DMS53 (cell line): ENCODE measurements around the gene IKZF1.

Experiments
- DNase-seq: peaks from one replicate; lab custom pipeline; 2025; lab: John Stamatoyannopoulos, UW

The IKZF1 gene

DNA sequence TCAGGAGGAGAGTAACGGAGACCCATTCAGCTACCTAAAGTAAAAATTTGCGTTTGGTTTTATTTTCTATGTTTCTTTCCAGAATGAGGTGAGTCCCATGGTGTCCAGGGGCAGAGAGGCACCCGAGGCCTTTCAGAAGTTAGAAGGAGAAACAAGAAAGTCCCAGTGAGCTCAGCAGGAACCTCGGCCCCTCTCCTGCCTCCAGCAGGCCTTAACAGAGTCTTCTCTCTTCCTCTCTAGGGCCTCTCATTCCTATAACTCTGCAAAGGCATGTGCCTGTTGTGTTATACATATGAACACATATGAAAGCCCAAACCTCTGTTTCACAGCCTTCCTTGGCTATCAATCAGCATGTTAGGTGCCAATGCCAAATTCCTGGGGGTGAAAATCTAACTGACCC, 20.8 kb upstream of the IKZF1 start:
- DNase-seq, result no peak

DNA sequence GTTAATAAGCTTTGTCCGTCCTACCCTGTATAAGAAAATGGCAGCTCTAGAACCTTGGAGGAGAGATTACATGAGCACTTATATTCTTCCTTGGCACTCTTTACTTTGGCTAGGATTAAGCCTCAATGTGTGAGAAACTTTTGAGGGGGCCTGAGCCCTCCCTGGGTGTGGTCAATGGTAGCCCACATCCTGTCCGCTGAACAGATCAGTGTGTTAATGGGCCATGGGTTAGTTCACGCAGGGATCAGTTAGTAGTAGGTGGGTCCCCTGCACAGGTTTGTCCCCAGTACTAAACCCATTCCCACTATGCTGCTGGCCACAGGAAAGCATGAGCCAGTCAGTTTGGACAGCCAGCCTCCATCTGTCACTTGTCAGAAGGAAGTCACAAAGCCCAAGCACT, 20.2 kb upstream of the IKZF1 start:
- DNase-seq, result no peak

DNA sequence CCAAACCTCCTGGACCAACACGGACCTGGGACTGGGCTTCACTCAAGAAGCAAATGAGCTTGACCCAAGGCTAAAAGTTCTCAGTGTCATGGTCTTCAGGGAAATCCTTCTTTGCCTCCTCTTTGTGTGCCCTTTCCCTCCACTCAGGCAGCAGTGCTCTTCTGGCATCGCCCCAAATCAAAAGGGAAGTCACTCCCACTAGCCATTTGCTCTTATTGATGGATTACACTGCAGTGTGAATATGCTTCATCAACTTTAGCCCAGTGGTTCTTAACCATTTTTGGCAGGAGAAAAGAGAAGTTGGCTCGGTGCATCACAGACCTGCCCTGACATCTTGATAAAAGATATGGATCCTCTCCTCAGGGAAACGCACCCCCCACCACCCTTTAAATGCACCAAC, 19.2 kb upstream of the IKZF1 start:
- DNase-seq, result no peak

DNA sequence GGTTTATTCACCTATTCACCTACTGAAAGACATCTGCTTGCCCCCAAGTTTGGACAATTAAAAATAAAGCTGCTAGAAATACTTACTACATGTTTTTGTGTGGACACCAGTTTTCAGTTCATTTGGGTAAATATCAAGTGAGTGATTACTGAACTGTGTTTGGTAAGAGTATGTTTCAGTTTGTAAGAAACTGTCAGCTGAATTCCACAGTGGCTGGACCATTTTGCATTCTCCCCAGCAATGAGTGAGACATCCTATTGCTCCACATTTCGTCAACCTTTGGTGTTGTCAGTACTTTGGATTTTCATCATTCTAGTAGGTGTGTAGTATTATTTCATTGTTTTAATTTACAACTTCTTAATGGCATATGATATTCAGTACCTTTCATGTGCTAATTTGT, 17.4 kb upstream of the IKZF1 start:
- DNase-seq, result no peak

DNA sequence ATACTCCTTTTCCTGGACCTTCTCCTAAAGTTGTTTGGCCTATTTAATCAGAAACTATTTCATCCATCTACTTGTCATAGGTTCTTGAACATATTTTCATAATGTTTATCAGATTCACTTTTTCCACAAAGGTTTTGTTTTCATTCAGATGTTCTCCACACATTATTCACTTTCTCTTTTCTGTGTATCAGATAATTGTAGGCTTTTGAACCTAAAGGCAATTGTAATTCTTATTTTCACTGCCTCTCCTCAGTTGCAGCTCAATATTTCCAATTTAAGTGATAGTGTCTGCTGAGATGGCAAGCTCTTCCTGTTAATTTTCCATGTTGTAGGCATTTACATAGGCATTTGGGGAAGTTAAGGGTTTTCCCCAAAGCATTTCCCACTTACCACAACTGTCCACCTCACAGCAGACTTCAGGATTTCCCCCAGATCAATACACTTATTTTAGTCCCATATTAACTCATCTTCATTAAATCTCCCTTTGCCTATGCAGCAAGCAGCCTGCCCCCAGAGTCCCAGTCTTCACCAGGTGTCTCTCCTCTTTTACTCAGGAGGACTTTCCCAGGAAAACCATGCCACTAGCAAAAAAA, 12.3 kb upstream of the IKZF1 start:
- DNase-seq, result no peak

DNA sequence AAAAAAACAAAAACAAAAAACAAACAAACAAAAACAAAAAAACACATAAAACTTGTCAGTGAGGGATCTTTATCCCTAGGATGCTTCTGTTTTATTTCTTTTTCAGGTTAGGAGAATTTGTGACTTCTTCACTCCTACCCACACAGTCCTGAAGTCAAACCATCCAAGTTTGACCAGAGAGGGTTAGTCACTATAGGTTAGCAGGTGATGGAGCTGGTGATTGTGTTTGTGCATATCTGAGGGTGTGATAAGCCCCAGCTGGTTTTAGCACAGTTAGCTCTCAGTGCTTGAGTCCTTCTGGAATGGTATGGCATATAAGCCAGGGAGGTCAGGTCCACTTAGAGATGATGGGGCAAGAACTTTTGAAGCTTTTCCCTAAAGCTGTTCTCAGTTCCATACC, 11.8 kb upstream of the IKZF1 start:
- DNase-seq, result no peak

DNA sequence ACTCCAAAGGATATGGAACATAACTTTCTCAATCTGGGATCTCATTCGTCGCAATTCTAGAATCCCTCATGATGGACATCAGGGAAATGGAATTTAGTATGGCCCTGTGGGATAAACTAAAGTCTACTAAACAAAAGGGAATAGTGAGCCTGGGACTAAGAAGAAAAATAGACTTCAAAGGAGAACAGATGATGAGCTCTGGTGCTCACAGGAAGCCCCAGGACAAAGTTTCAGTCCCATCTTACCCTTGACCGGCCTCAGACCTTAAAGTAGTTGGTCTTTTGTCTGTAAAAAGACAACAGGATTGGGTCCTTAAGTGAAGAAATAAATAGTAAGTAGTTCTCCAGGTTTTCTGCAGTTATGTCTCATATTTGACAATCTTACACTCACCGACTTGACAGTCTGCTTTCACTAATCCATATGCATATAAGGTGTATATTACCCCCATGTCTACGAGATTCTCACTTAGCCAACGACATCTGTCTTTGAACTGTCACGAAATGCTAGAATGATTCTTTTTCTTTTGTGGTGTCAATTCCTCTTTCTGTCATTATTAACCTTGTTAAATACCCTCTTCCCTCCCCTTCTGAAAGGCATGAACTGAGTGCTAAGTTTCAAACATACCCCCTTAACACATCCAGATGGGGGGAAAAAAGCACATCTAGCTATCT, 10.9 kb upstream of the IKZF1 start:
- DNase-seq, result no peak

DNA sequence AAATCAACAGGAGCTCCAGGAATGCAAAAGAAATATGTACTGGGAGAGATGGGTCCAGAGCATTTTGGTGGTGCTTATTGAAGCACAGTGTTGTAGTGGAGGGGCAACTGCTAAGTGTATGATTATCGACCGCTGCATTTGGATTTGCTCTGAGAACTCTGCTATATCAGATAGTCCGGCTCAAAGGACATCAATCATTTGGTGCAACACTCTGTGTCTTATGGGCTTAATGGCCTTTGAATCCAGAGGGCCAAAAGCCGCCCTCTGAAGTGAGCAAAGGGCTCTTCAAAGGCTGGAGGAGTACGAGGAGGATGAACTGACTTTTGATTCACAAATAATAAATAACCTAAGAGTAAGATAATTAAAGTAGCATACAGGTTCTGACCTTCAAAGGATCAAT, 9.4 kb upstream of the IKZF1 start:
- DNase-seq, result no peak

DNA sequence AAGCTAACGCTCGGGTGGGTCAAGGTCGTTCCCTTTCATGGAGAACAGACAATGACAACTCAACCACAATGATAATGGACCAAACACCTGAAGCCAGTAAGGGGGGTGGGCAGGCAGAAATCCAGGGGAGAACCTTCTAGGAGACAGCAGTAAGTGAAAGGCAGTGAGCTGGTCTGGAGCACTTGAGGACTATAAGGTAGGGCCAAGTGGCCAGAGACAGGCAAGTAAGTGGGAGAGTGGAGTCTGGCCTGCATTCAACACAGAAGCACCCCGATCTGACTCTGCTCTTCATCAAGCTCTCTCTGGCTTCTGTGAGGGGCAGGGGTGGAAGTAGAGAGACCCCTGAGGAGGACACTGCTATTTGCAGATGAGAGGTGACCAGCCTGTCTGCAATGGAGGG, 7.7 kb upstream of the IKZF1 start:
- DNase-seq, result no peak

DNA sequence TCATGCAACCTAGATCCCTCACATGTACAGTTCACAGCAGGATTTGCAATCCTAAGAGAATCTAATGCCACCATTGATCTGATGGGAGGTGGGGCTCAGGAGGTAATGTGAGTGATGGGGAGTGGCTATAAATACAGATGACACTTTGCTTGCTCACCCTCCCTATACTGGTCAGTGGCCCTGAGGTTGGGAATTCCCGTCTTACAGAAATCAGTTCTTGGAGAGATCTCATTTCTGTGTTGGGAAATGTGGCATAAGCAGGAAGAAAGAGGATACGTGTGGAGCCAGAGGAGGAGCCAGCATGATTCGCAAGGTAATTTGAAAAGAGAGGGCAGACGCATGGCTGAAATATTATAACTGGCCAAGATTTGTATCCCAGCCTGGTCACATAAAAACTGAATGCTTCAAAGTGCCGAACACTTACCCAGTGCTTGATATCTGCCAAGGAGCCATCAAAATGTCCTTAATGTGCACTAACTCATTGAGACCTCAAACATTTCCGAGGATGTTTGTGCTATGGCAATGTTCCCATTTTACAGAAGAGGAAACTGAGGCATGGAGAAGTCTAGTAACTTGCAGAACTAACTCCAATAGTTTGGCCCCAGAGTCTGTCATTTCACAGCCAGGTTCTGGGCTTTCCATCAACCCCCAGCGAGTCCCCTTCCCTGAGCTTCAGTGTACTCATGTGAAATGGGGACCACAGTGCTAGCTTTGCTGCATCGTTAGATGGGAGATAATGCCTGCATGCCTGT, 5.5 kb upstream of the IKZF1 start:
- DNase-seq, result no peak

DNA sequence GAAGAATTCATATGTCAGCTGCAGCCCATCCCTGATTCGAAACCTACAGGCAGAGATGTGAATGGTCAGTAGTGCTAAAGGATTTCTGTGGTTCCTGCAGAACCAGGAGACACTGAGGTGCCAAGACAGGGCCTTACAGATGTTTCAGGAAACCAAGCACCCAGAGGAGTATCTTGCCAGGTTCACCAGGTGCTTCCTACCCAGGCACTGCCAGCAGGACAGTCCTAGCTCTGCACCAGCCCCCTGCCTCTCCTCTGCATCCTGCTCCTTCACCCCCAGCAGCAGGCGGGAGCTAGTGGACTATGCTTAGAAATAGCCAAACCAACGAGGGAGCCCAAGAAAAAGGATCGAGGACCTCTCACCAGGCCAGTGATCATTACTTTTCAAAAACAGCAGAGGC, 4.2 kb upstream of the IKZF1 start:
- DNase-seq, result no peak

DNA sequence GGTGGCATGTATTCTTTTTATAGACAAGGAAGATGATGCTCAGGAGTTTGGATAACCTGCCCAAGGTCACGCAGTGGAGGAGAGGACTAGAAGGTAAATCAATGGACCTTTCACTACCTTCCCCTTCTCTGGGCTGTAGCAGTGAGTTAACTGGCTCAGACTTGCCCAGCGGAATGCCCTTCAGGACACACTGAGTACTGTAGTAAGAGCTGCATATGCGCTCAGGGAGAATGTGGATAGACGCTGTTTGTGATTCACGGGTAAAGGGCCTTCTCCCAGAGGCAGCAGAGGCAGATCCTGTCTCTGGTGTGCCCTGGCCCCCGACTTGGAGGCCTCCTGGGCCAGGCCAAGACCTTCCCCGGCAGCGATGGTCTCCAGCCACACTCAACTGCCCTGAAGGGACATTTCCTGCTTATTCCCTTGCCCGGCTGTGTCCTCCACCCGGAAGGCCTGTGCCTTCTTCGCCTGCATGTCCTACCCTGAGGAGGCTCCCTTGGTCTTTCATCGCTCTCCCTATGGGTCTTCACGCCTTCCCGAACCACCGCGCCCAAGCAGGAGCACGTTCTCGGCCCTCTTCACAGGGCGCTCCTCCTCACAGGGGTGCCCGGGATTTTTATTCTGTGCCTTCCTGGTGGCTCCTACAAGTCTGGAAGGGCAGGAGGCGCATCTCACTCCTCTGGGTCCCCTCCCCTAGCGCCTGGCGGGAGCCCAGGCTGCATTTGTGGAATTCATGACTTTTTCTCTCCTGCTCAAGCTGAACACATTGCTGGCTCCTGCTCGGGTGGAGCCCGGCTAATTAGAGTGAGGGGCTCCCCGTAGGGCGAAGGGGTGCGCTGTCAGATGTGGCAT, 1.8 kb upstream of the IKZF1 start:
- peak; percentile 22 for DNase-seq

DNA sequence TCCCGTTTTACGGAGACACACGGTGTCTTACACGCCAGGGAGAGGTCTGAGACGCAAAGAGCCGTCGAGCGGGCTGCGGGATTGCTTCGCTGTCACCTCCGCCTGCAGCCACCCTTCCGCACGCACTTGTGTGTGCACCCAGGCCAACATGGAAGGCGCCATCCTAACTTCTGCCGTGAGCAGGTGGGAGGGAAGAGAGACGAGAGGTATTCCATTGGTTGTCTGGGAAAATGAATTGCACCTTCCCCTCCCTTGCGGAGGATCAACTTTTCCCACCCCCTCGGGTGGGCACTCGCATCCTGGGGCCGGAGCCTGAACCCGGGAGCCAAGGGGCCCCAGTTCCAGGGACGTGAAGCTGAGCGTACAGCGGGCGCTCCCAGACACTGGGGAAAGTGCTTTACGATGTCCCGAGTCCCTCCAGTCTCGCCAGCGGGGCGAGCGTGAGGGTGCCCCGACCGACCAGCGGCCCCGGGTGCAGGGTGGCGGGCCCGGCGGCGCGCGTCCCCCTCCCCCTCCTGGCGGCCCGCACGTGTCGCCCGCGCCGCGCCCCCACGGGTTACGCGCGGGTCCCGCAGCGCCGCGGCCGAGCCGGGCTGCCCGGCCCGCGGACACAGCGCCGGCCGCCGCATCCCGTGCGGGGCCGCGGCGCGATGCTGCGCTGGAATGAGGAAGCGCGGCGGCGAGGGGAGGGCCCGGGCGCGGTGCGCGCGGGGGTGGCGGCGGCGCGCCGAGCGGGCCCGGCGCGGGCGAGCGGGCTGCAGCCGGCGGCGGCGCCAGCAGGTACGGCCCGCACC, 984 bp upstream of the IKZF1 start:
- DNase-seq, result peak; percentile 62

DNA sequence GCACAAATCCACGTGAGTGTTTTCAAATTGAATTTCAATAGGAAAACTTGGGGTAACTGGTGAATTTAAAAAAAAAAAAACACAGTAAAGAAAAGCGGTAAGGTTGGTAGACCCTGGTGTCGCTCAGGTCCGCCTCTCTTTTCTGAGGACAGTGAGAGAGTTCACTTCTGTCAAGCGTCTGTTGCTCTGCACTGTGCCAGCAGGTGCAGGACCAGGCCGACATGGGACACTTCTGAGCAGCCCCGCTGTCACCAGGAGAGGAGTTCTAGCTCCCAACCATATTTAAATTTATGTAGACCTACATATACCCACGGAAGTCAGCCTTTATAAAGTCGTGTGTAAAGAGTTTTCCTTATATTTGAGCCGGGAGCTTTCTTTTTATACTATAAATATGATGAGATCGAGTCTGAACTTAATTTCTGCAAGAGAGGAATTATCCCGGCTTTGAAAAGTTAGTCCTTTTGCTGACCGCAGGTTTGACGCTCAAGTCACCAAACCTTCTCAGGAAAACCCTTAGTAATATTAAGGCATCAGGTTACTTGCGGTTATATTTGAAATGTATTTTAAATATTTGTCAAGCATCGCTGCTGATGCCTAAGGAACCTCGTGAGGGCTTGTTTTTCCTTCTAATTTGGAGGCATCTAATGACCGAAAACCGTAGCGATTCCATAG, 531 bp downstream of the IKZF1 start:
- DNase-seq, result peak; percentile 56

DNA sequence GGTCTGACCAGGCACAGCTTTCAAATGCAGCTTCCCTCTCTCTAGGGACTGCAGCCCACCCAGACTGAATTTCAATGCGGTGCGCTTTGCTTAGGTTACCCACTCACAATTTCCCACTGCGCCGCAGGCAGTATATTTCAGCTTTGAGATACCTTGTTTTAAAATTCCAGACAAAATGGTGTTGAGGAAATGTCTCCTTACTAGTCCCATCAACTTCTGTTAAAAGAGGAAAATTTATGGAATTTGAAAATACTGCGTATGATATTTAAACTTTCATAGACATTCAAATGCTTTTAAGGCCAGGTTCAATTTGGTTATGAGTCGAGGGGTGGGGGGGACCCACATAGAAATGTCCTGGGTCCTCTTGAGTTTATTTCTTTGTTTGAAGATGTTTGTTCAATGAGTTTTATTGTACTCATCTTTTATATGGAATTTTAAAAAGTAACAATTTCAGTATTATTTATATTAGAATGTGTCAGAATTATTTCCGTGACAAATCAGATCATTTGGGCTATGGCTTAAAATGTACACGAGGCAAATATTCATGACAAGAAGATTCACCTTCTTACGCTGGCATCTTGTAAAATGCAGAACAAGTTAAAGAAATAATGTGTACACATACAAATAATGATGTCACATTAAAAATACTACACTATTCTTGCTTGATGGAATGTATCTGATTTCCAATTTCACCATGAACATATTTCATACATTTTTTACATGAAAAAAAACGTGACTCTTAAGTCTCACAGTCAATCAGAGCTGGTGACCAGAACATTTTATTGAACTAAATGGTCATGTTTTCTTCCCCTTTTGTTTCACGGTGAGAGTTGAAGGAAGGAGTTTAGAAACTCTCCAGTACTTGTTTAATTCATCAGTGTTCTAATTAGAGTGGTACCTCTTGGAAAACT, 1.3 kb downstream of the IKZF1 start:
- no peak for DNase-seq

DNA sequence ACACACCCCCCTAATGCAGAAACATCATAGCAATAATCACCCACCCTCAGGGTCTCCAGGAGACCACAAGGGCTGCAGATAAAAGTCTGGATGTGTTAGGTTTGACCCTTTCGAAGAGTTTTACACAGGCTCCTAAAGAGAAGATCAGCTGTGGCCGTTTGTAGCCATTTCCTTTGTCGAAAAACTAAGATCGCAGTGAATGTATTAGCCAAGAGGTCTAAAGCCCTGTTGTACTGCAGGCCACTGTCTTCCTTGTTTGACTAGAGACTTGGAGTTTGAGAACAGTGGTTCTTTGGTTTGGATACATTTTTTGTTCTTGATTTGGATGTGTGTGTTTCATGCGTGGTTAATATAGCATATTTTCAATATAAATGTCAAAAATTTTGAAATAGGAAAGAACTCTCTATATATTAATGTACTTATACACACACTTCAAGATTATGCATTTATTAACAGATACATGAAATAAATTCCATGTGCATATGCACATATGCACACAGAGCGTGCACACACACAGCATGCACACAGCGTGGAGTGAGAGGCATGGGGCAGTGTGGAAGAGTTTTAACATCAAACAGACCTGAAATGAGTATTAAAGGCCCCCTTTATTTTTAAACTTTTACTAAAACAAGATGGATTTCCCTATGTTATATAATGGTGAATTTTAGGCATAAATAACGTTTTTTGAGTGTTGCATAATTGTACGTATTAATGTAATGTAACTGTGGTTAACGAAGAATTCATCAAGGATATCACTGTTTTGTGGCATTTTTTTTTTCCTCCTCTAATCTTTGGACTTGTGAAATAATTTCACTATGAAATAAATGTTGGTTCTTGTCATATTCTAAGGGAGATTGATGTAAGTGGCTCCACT, 2.2 kb downstream of the IKZF1 start:
- DNase-seq, result no peak

DNA sequence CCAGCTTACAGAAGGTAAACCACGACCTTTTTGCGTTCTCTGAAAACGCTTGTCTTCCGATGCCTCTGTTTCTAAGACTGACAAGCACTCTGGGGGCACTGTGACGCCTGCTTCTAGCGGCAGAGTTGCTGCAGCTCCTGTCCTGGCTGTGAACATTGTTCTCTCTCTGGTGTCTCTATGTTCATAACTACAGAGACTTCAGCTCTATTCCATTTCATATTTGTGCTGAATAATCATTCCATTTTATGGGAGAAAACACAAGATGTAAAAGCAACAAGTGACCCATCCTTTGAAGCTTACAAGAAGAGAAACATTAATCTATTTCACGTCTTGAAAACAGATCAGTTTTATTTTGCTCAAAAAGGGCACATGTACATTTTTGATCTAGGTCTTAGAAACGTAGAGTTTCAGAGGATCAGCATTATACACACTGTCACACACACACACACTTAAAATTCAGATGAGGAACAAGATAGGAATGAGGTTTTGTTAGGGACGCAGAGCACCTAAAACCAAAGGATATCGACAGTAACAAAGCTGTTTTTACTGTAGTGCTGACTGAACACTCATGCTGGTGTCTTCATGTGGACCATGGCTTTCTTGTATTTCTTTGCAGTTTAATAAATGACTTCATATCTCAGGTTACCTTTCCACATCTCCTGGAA, 3.0 kb downstream of the IKZF1 start:
- no peak for DNase-seq

DNA sequence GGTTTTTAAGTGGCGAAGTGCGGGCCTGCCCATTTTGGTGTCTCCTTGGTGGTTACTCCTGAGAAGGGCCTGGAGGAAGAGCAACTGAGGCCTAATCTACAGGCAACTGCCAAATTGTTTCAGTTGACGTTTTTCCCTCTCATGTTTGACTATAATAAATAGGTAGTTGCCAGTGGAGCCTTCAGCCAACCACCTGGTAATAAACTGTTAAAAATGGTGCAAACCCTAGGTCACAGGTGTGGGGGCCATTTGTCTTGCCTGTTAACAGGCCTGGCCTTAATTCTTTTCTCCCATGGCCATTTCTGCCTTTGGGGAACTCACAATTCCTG, 3.7 kb downstream of the IKZF1 start:
- no peak for DNase-seq
